ENCODE results near the gene MTMR10. TPM values are rescaled to one million over a fixed set of nuclear protein-coding genes. Genes with fewer than 3 reads are reported as not detected.

MTMR10 gene
- total RNA-seq, 1 donor from 2014 or later, result 29.2 TPM

GRCh38 chr15:30963681-30964080, 27.7 kb downstream of the MTMR10 start:
- DNase-seq (ENCODE audit: extremely low spot score in 2 of 2), result no peak
- TF ChIP-seq POLR2AphosphoS5 (IDR thresholded peaks at IDR 0.05; ENCODE audit: insufficient read depth in 1 of 2, low read depth in 1 of 2) (no peak), POLR2A (IDR thresholded peaks at IDR 0.05) (no peak), CTCF (IDR thresholded peaks at IDR 0.05) (no peak)
- intact Hi-C loops (cut with DNase I), result no loop called here
- H3K27ac ChIP-seq, result no peak overlapping the region
- no peak overlapping the region for H3K4me3 ChIP-seq
- H3K36me3 ChIP-seq, result peaks cover 0 to 45% of the 10 kb centered on the region in 2 donors
- H3K27me3 ChIP-seq, result no peaks in the 10 kb centered on the region
- H3K4me1 ChIP-seq, result no peaks in the 10 kb centered on the region
- no peaks in the 10 kb centered on the region for H3K9me3 ChIP-seq

- H3K4me1 ChIP-seq, result no peaks in the 10 kb centered on the region
- no peak for DNase-seq (ENCODE audit: extremely low spot score in 2 of 2)
- no peak overlapping the region for H3K4me3 ChIP-seq
- intact Hi-C loops (cut with DNase I), result no loop called here
- H3K9me3 ChIP-seq, result no peaks in the 10 kb centered on the region
- H3K36me3 ChIP-seq, result peaks cover 0 to 49% of the 10 kb centered on the region in 2 donors
- TF ChIP-seq POLR2AphosphoS5 (IDR thresholded peaks at IDR 0.05; ENCODE audit: insufficient read depth in 1 of 2, low read depth in 1 of 2), result no peak
- TF ChIP-seq POLR2A (IDR thresholded peaks at IDR 0.05), result no peak
- TF ChIP-seq CTCF (IDR thresholded peaks at IDR 0.05), result no peak
- no peaks in the 10 kb centered on the region for H3K27me3 ChIP-seq
- no peak overlapping the region for H3K27ac ChIP-seq
Measured at GRCh38 chr15:30962659-30963058, 28.8 kb downstream of the MTMR10 start.

GRCh38 chr15:30962079-30962478, 29.3 kb downstream of the MTMR10 start:
- Histone ChIP-seq H3K9me3 (no peaks in the 10 kb centered on the region), H3K27me3 (no peaks in the 10 kb centered on the region), H3K36me3 (peaks cover 0 to 54% of the 10 kb centered on the region in 2 donors), H3K27ac (no peak overlapping the region), H3K4me3 (no peak overlapping the region), H3K4me1 (no peaks in the 10 kb centered on the region)
- no peak for DNase-seq (ENCODE audit: extremely low spot score in 2 of 2)
- TF ChIP-seq CTCF (IDR thresholded peaks at IDR 0.05) (no peak), POLR2A (IDR thresholded peaks at IDR 0.05) (no peak), POLR2AphosphoS5 (IDR thresholded peaks at IDR 0.05; ENCODE audit: insufficient read depth in 1 of 2, low read depth in 1 of 2) (no peak)
- intact Hi-C loops (cut with DNase I), result no loop called here

- intact Hi-C loops (cut with DNase I), result no loop called here
- Histone ChIP-seq H3K27ac (no peak overlapping the region), H3K9me3 (no peaks in the 10 kb centered on the region), H3K36me3 (peaks cover 0 to 70% of the 10 kb centered on the region in 2 donors), H3K4me3 (no peak overlapping the region), H3K4me1 (peaks cover 5% of the 10 kb centered on the region), H3K27me3 (no peaks in the 10 kb centered on the region)
- no peak for DNase-seq (ENCODE audit: extremely low spot score in 2 of 2)
- TF ChIP-seq CTCF (IDR thresholded peaks at IDR 0.05) (no peak), POLR2A (IDR thresholded peaks at IDR 0.05) (no peak), POLR2AphosphoS5 (IDR thresholded peaks at IDR 0.05; ENCODE audit: insufficient read depth in 1 of 2, low read depth in 1 of 2) (no peak)
Measured at GRCh38 chr15:30958219-30958618, 33.2 kb downstream of the MTMR10 start.

GRCh38 chr15:30956216-30957124, 35.0 kb downstream of the MTMR10 start:
- intact Hi-C loops (cut with DNase I), result no loop called here
- TF ChIP-seq POLR2AphosphoS5 (IDR thresholded peaks at IDR 0.05; ENCODE audit: insufficient read depth in 1 of 2, low read depth in 1 of 2) (no peak), CTCF (IDR thresholded peaks at IDR 0.05) (no peak), POLR2A (IDR thresholded peaks at IDR 0.05) (no peak)
- no peak overlapping the region for H3K27ac ChIP-seq
- H3K36me3 ChIP-seq, result peaks cover 0 to 83% of the 10 kb centered on the region in 2 donors
- H3K27me3 ChIP-seq, result no peaks in the 10 kb centered on the region
- H3K4me1 ChIP-seq, result peaks cover 5% of the 10 kb centered on the region
- H3K9me3 ChIP-seq, result no peaks in the 10 kb centered on the region
- no peak overlapping the region for H3K4me3 ChIP-seq
- DNase-seq (ENCODE audit: extremely low spot score in 2 of 2), result no peak

All from vagina (tissue), 2 donors.